Kidney tubule cell (primary cell): ENCODE results near the gene CCL25.
A peak's percentile ranks its signal among the peaks of the same experiment; 100 is the strongest.
"Not testable (repeated sequence)": the region's sequence is repeated elsewhere in the genome, so short reads cannot be mapped to it uniquely, and the experiment has no call there.

Experiments used
- DNase-seq: peaks from one replicate; pipeline ENCODE4 v3.0.0-alpha.2; 2018; ENCODE audit warnings: low spot score

CCL25 gene

GRCh38 chr19:8052464-8052859 lies at the start of gene CCL25:
Gene CCL25, plus strand, starts transcription at chr19:8052760. Its CDS starts 290 bp downstream, at chr19:8053050.
- no peak for DNase-seq

GRCh38 chr19:8004001-8004400 lies 48.6 kb upstream of the CCL25 start:
- no peak for DNase-seq

- no peak for DNase-seq
Observed at GRCh38 chr19:8004723-8005513, 47.6 kb upstream of the CCL25 start.

- peak; percentile 92 for DNase-seq
Observed at GRCh38 chr19:8005534-8006256, 46.9 kb upstream of the CCL25 start, which contains the start of gene ELAVL1. Gene ELAVL1, minus strand, starts transcription at chr19:8005641. Its CDS starts 13,826 bp downstream, at chr19:7991815.

GRCh38 chr19:8017808-8018207 lies 34.8 kb upstream of the CCL25 start:
- no peak for DNase-seq

GRCh38 chr19:8020681-8021080 lies 31.9 kb upstream of the CCL25 start:
- DNase-seq: no peak

- DNase-seq: no peak
Observed at GRCh38 chr19:8021374-8021773, 31.2 kb upstream of the CCL25 start.

- no peak for DNase-seq
Observed at GRCh38 chr19:8022275-8022674, 30.3 kb upstream of the CCL25 start.

- DNase-seq: no peak
Observed at GRCh38 chr19:8023371-8023770, 29.2 kb upstream of the CCL25 start.

GRCh38 chr19:8024256-8024655 lies 28.3 kb upstream of the CCL25 start:
- DNase-seq: not testable (repeated sequence)

- no peak for DNase-seq
Observed at GRCh38 chr19:8025316-8025715, 27.2 kb upstream of the CCL25 start.

GRCh38 chr19:8028951-8029491 lies 23.5 kb upstream of the CCL25 start:
- DNase-seq: no peak

GRCh38 chr19:8030960-8031359 lies 21.6 kb upstream of the CCL25 start:
- DNase-seq: no peak

GRCh38 chr19:8033287-8034177 lies 19.0 kb upstream of the CCL25 start:
- not testable (repeated sequence) for DNase-seq

GRCh38 chr19:8034178-8034525 lies 18.4 kb upstream of the CCL25 start:
- DNase-seq: no peak

- no peak for DNase-seq
Observed at GRCh38 chr19:8036434-8037099, 16.0 kb upstream of the CCL25 start.

- no peak for DNase-seq
Observed at GRCh38 chr19:8038815-8039214, 13.7 kb upstream of the CCL25 start.

- no peak for DNase-seq
Observed at GRCh38 chr19:8039231-8039630, 13.3 kb upstream of the CCL25 start.

GRCh38 chr19:8041531-8041931 lies 11.0 kb upstream of the CCL25 start:
- DNase-seq: no peak

GRCh38 chr19:8042900-8043299 lies 9.7 kb upstream of the CCL25 start:
- no peak for DNase-seq

- no peak for DNase-seq
Observed at GRCh38 chr19:8044018-8044417, 8.5 kb upstream of the CCL25 start.
